Cerebellar cortex (tissue), 1 donor: ENCODE measurements around the gene SOX6.
"Not testable (repeated sequence)": the region's sequence is repeated elsewhere in the genome, so short reads cannot be mapped to it uniquely, and the experiment has no call there.

Experiments
- DNase-seq: peaks from one replicate; pipeline ENCODE4 v3.0.0-alpha.2; 2015; ENCODE audit warnings: low spot score

Gene SOX6

GRCh38 chr11:16040151-16040550 lies 316.2 kb downstream of the SOX6 start:
- no peak for DNase-seq

- DNase-seq = no peak
Measured at GRCh38 chr11:16037179-16037578, 319.2 kb downstream of the SOX6 start.

GRCh38 chr11:16036218-16036617 lies 320.1 kb downstream of the SOX6 start:
- DNase-seq = no peak

GRCh38 chr11:16034074-16034473 lies 322.3 kb downstream of the SOX6 start:
- no peak for DNase-seq

- no peak for DNase-seq
Measured at GRCh38 chr11:16032974-16033373, 323.4 kb downstream of the SOX6 start.

GRCh38 chr11:16031210-16031609 lies 325.1 kb downstream of the SOX6 start:
- DNase-seq = no peak

GRCh38 chr11:16030664-16031063 lies 325.7 kb downstream of the SOX6 start:
- no peak for DNase-seq

- not testable (repeated sequence) for DNase-seq
Measured at GRCh38 chr11:16029151-16029550, 327.2 kb downstream of the SOX6 start.

GRCh38 chr11:16028419-16028818 lies 327.9 kb downstream of the SOX6 start:
- DNase-seq = no peak

- no peak for DNase-seq
Measured at GRCh38 chr11:16027621-16028020, 328.7 kb downstream of the SOX6 start.

GRCh38 chr11:16026849-16027248 lies 329.5 kb downstream of the SOX6 start:
- no peak for DNase-seq

GRCh38 chr11:16018931-16019330 lies 337.4 kb downstream of the SOX6 start:
- no peak for DNase-seq

GRCh38 chr11:16016468-16016829 lies 339.9 kb downstream of the SOX6 start:
- no peak for DNase-seq

- DNase-seq = no peak
Measured at GRCh38 chr11:16015741-16016467, 340.4 kb downstream of the SOX6 start.

GRCh38 chr11:16013649-16014275 lies 342.6 kb downstream of the SOX6 start:
- DNase-seq = no peak

- DNase-seq = no peak
Measured at GRCh38 chr11:16013242-16013641, 343.1 kb downstream of the SOX6 start.

- no peak for DNase-seq
Measured at GRCh38 chr11:16012125-16012751, 344.1 kb downstream of the SOX6 start.

GRCh38 chr11:16011396-16011795 lies 344.9 kb downstream of the SOX6 start:
- no peak for DNase-seq

GRCh38 chr11:16009021-16009420 lies 347.3 kb downstream of the SOX6 start:
- DNase-seq = no peak

GRCh38 chr11:16007514-16007913 lies 348.8 kb downstream of the SOX6 start:
- DNase-seq = no peak

- no peak for DNase-seq
Measured at GRCh38 chr11:16002942-16003341, 353.4 kb downstream of the SOX6 start.

GRCh38 chr11:16001899-16002426 lies 354.4 kb downstream of the SOX6 start:
- no peak for DNase-seq

GRCh38 chr11:16001044-16001568 lies 355.2 kb downstream of the SOX6 start:
- DNase-seq = no peak
